Measurements from ENCODE around the gene CERKL.

The CERKL gene

GRCh38 chr2:181588546-181588945, 68.4 kb downstream of the CERKL start:
- no peak for DNase-seq
- in situ Hi-C loops (cut with MboI; ENCODE audit: low pct_unique_long_range_greater_than_20kb, low sequenced_read_pairs) = loop anchor here (25.0 kb wide), 1 partner anchor 124 kb away; no protein-coding TSS in a partner anchor

GRCh38 chr2:181586569-181587081, 70.3 kb downstream of the CERKL start:
- in situ Hi-C loops (cut with MboI; ENCODE audit: low pct_unique_long_range_greater_than_20kb, low sequenced_read_pairs) = loop anchor here (25.0 kb wide), 1 partner anchor 126 kb away; no protein-coding TSS in a partner anchor

DNA sequence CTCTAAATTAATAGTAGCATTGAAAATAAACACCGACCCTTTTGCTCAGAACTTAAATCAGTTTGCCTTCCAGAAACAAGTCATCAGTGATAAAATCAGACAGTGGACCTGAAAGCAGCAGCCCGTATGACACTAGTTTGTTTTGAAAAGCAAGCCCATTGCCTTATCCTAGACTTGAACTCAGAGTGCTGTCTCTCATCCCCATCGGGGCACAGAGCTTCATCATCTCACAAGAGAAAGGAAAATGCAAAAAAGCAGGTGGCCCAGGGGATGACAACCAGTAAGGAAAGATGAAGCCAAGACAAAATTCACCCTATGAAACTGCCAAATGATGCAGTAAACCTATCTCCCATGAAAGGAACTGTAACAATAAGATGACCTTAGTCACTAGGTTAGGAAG, 71.2 kb downstream of the CERKL start:
- no peak for DNase-seq
- in situ Hi-C loops (cut with MboI; ENCODE audit: low pct_unique_long_range_greater_than_20kb, low sequenced_read_pairs) = loop anchor here (25.0 kb wide), 1 partner anchor 127 kb away; no protein-coding TSS in a partner anchor

More at GRCh38 chr2:181586569-181587081, 70.3 kb downstream of the CERKL start:
- DNase-seq = no peak

DNA sequence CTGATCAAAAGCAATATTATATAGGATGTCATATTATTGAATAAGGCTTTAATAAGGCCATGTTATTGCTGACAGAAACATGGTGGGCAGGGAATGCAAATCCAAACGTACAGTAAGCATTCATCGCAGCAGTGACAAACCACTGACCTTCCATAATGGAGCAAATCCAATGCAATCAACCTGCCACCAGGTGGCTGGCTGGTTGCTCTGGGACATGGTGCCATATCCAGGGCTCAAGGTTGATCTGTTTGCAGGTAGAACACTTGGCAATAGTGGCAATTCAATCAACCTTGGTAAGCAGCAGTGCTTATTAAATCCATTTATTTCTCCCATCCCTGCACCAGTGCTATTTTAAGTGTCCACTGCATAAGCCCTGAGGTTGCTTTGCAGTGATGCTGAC, 75.4 kb downstream of the CERKL start:
- no peak for DNase-seq
- in situ Hi-C loops (cut with MboI; ENCODE audit: low pct_unique_long_range_greater_than_20kb, low sequenced_read_pairs) = loop anchor here (25.0 kb wide), 1 partner anchor 131 kb away; no protein-coding TSS in a partner anchor

- no peak for DNase-seq
- in situ Hi-C loops (cut with MboI; ENCODE audit: low pct_unique_long_range_greater_than_20kb, low sequenced_read_pairs) = loop anchor here (25.0 kb wide), 1 partner anchor 133 kb away; no protein-coding TSS in a partner anchor
These were observed 78.1 kb downstream of the CERKL start for GRCh38 chr2:181578829-181579228.

- no peak for DNase-seq
- in situ Hi-C loops (cut with MboI; ENCODE audit: low pct_unique_long_range_greater_than_20kb, low sequenced_read_pairs) = loop anchor here (25.0 kb wide), 1 partner anchor 136 kb away; no protein-coding TSS in a partner anchor
These were observed 80.5 kb downstream of the CERKL start for GRCh38 chr2:181576431-181576830.

DNA sequence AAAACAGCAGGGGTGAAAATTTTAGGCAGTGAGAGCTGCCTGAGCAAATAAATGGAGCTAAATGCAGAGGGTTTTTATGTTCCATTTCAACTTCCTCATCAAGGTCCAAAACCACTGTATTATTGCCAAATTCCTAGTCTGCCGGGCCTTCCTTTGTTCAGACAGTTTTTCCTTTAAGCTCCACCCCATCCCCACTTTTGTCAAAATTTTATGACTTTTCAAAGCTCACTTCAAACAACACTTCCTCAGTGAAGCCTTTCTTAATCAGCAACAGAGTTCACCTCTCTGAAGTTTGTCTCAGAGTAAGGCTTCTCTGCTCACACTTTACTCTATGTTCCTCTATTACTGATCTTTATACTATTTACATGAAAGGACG, 81.3 kb downstream of the CERKL start:
- in situ Hi-C loops (cut with MboI; ENCODE audit: low pct_unique_long_range_greater_than_20kb, low sequenced_read_pairs) = loop anchor here (25.0 kb wide), 1 partner anchor 137 kb away; no protein-coding TSS in a partner anchor
- DNase-seq = peak; percentile 60

DNA sequence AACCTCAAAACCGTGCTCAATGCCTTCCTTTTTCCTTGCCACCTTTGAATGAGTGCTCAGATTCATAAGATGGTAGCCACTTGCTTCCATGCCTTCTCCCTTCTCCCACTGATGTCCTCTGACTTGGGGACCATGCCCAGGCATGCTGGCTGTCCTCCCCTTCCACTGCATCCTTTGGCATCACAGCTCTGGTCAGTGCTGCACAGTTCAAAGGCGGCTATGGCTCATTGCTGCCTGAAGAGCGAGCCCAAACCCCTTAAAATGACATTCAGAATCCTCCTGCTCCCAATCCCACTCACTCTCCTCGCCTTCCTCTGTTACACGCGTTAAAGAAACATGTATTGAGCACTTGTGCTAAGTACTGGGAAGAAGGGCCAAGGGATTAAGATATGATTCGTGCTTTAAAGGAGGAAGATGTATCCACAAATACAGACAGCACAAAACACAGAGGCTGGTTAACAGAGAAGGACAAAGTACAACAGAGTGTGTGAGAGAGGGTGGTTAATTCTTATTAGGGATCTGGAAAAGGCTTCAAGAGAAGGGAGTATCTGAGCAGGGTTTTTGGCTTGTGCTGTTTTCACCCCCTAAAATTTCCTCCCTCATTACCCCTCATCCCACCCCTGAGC, 81.8 kb downstream of the CERKL start:
- DNase-seq = no peak
- in situ Hi-C loops (cut with MboI; ENCODE audit: low pct_unique_long_range_greater_than_20kb, low sequenced_read_pairs) = loop anchor here (25.0 kb wide), 1 partner anchor 137 kb away; no protein-coding TSS in a partner anchor

DNA sequence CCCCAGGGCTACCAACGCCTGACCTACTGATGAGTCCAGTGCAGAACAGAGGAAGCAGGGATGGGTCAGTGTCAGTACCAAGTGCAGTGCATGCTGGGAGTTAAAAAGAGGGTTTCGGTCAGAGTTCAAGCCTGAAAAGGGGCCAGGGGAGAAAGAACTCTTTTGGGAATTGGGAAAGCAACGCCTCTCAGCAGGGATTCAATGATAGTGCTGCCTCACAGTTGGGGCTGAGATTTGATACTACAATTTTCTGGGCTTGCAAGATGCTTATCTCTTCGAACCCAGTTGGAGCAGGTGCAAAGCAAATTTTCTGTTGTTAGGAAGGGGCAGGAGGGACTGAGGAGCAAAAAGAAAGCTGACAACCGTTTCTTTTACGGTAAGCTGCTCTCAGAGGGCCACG, 82.6 kb downstream of the CERKL start:
- in situ Hi-C loops (cut with MboI; ENCODE audit: low pct_unique_long_range_greater_than_20kb, low sequenced_read_pairs) = no loop called here
- DNase-seq = no peak

- DNase-seq = peak; percentile 35
- in situ Hi-C loops (cut with MboI; ENCODE audit: low pct_unique_long_range_greater_than_20kb, low sequenced_read_pairs) = no loop called here
These were observed 83.7 kb downstream of the CERKL start for GRCh38 chr2:181573140-181573736.

DNA sequence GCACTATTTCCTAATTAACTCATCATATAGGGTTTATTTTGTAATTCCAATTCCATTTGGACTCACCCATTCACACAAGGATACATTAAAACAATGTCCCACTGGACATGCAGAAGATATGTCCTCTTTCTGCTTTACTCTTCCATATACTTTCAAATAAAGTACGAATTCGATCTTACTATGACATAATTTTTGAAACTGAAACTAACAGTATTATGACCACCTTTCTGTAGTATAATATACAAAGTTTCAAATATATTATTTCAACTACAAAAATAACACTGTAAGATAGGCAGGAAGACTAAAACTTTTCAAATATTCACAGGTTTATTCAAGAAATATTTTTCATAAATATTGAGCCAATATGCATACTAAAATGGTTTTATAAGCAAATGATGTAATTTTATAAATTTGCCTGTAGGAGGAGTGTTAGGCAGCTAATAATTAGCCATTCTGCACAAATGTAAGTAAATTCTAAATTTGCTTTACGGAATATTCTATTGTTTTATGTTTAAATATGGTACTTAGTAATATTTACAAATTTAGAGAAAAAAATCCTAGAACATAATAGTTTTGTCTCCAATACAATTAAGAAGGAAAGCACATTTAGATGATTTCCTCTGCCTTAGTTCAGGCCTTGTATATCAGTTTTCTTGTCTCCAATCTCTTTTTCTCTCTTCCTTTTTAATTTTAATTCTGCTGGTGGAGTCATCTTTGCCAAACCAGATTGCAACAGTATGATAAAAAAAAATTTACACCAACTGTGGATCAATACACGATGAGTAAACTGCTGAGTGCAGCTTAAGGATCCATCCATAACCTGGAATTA, 85.9 kb downstream of the CERKL start:
- in situ Hi-C loops (cut with MboI; ENCODE audit: low pct_unique_long_range_greater_than_20kb, low sequenced_read_pairs) = no loop called here
- DNase-seq = no peak

DNA sequence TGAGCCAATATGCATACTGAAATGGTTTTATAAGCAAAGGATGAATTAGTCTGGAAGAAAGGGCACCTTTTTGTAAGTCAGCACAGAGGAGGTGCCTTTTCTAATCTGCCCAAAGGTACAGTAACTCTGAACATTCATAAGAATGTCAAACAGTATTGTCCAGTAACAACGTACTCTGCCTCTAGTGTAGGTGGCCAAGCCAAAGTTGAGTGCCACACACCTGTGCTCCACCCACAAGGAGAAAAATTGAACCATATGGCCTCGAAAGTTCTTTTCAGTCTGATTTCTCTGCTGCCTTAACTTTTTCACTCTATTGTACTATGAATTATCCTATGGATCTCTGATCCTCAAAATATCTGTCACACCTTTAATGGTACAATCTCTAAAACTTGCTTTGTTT, 86.8 kb downstream of the CERKL start:
- in situ Hi-C loops (cut with MboI; ENCODE audit: low pct_unique_long_range_greater_than_20kb, low sequenced_read_pairs) = no loop called here
- no peak for DNase-seq

DNA sequence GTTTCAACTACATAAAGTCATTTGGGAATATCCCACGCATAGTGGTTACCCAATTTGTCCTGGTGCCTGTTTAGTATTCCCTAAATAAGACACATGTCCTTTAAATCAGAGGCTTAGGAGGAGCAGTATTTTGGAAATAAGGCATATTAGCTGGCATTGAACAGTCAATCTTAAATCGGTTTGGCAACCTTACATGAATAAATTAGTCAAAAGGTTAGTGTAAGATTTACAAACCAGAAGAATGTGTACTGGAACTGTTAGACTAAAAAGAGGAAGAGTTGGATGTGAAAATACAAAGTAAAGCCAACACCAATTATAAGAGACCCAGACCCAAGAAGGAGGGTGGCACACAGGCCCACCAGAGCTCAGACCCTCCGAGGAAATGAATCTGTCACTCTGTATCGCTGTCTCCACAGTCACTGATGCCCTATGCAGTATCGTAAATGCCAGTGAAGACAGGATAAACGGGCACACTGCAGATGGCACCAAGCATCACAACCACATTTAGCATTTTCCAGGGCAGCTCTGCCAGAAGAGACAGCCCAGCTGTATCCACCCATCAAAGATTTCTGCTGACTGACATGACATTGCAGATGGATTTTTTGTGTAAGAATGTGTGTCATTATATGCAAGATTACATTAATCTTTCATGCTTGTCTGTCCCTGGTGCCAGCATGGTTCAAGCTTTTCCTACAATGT, 90.4 kb downstream of the CERKL start:
- in situ Hi-C loops (cut with MboI; ENCODE audit: low pct_unique_long_range_greater_than_20kb, low sequenced_read_pairs) = no loop called here
- DNase-seq = no peak

DNA sequence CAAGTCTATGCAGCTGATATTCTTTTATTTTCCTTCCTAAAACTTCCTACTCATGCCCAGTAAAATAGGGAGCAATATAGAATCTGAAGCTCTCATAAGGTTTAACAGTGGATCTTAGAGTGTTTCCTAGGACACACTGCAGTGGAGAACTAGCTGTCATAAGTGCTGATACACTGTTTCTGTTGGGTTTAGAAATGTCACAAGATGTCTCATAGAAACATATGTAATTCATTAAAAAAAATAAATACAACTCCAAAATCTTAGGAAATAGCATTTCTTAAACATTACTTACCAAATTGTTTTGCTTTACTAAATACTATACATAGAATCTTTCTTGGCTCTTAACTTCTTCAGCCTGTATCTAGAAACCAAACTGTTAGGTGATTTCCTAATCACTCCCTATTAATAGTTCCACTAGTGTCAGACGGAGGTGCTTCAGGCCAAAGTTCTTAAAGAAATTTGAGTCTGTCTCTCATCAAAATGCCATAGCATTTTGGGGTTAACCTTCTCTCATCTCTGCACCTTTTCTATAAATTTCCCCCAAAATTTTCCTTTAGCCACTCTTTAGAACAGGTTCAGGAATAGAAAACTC, 93.7 kb downstream of the CERKL start:
- no peak for DNase-seq
- in situ Hi-C loops (cut with MboI; ENCODE audit: low pct_unique_long_range_greater_than_20kb, low sequenced_read_pairs) = no loop called here

- no peak for DNase-seq
- in situ Hi-C loops (cut with MboI; ENCODE audit: low pct_unique_long_range_greater_than_20kb, low sequenced_read_pairs) = no loop called here
These were observed 98.5 kb downstream of the CERKL start for GRCh38 chr2:181558371-181558770.

DNA sequence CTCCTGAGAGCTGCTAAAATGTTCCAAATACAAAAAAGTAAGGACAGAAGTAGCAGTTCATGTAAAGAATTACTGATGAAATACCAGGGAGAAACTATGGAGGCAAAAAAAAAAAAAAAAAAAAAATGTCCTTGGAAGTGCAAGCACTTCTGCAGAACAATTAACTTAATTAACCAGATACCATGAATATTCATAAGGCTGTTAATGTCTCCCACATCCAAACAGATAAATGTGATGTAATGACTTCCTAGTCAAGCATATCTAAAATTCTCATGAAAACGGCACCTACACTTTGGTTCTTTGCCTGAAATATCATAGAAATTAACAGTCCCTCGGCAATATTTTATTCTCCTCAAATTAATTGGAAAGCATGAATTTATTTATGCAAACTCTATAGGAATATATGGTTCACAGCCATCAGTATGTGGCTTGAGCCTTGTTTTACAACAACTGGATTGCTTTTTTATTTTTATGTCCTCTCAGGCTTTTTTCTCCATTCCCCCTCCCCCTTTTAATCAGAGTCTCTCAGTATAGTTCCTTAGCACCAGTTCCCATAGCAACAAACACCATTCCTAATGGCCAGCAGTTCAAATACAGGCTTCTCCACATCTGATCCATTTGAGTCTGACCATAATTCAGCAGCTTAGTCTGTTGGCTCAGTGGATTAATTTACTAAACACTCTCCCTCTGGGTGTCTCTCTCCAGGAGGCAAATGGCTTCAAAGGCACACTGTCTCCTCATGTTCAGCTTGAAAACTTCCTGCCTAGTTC, 102.7 kb downstream of the CERKL start:
- no peak for DNase-seq
- in situ Hi-C loops (cut with MboI; ENCODE audit: low pct_unique_long_range_greater_than_20kb, low sequenced_read_pairs) = no loop called here

DNA sequence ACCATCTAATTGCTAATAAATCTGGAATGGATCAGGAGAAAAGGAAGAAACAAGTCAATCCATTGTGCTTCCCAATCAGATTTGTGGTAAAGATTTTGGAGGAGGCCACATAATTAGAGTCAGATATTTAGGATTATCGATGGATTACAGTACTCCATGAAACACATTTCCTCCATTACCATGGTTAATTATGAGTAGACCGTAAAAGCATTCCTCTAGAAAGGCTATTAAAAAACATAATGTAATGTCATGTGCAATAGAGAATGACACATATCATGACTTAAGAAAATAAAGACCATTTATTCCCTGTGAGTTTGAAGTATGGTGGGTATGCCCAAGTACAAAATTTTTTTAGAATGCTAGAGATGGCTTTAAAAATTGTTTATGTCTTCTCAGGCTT, 103.7 kb downstream of the CERKL start:
- in situ Hi-C loops (cut with MboI; ENCODE audit: low pct_unique_long_range_greater_than_20kb, low sequenced_read_pairs) = no loop called here
- DNase-seq = no peak

- no peak for DNase-seq
- in situ Hi-C loops (cut with MboI; ENCODE audit: low pct_unique_long_range_greater_than_20kb, low sequenced_read_pairs) = no loop called here
These were observed 104.1 kb downstream of the CERKL start for GRCh38 chr2:181552808-181553207.

Measured in KBM-7 (cell line).